ENCODE data around the gene DDX23. TPM values are rescaled to one million over a fixed set of nuclear protein-coding genes. Genes with fewer than 3 reads are reported as not detected.
A peak's percentile ranks its signal among the peaks of the same experiment; 100 is the strongest.

The DDX23 gene
- total RNA-seq, 1 donor = 64.3 TPM

- DNase-seq (ENCODE audit: low read depth) = no peak
- no peak for TF ChIP-seq CTCF (IDR thresholded peaks at IDR 0.05; ENCODE audit: insufficient read depth, low read depth, low read length)
- H3K4me3 ChIP-seq (ENCODE audit: low read depth, low read length) = no peak overlapping the region
Measured at GRCh38 chr12:48782457-48783395, 69.2 kb downstream of the DDX23 start.

- DNase-seq (ENCODE audit: low read depth) = no peak
- no peak for TF ChIP-seq CTCF (IDR thresholded peaks at IDR 0.05; ENCODE audit: insufficient read depth, low read depth, low read length)
- H3K4me3 ChIP-seq (ENCODE audit: low read depth, low read length) = no peak overlapping the region
Measured at GRCh38 chr12:48781750-48782456, 70.1 kb downstream of the DDX23 start.

GRCh38 chr12:48780381-48781025 lies 71.5 kb downstream of the DDX23 start:
- no peak for TF ChIP-seq CTCF (IDR thresholded peaks at IDR 0.05; ENCODE audit: insufficient read depth, low read depth, low read length)
- no peak for DNase-seq (ENCODE audit: low read depth)
- no peak overlapping the region for H3K4me3 ChIP-seq (ENCODE audit: low read depth, low read length)

- TF ChIP-seq CTCF (IDR thresholded peaks at IDR 0.05; ENCODE audit: insufficient read depth, low read depth, low read length) = no peak
Measured at GRCh38 chr12:48779869-48780268, 72.1 kb downstream of the DDX23 start.

More at GRCh38 chr12:48779869-48780268, 72.1 kb downstream of the DDX23 start:
- no peak overlapping the region for H3K4me3 ChIP-seq (ENCODE audit: low read depth, low read length)
- DNase-seq (ENCODE audit: low read depth) = peak; percentile 60

Small RNA genes lying within 50 kb of the gene (small RNA-seq; reads per million reads assigned to genes)
- gene RF00019 (not detected), gene RNU6-600P (not detected)

Other genes starting within 250 kb of the DDX23 start
- 55.4 and 60.5 TPM in 2 replicates for gene KANSL2, start 169.9 kb downstream of the DDX23 start, total RNA-seq
- 21.9 and 46.6 TPM in 2 replicates for gene CCNT1, start 135.5 kb downstream of the DDX23 start, total RNA-seq
- gene ADCY6, start 63.1 kb downstream of the DDX23 start, total RNA-seq = 39.6 and 47.1 TPM in 2 replicates
- 29.8 and 30.3 TPM in 2 replicates for gene CACNB3, start 33.7 kb downstream of the DDX23 start, total RNA-seq
- gene RND1, start 13.7 kb upstream of the DDX23 start, total RNA-seq = under 0.01 TPM in 1 of 2 replicates, not detected in the other
- 21.9 and 25.5 TPM in 2 replicates for gene FKBP11, start 73.3 kb upstream of the DDX23 start, total RNA-seq
- 49.3 and 68.2 TPM in 2 replicates for gene ARF3, start 105.3 kb upstream of the DDX23 start, total RNA-seq
- gene WNT10B, start 119.6 kb upstream of the DDX23 start, total RNA-seq = not detected in 2 replicates
- not detected in 2 replicates for gene WNT1, start 126.2 kb upstream of the DDX23 start, total RNA-seq
- under 0.01 and 0.32 TPM in 2 replicates for gene DDN, start 147.2 kb upstream of the DDX23 start, total RNA-seq
- 61.2 and 62.2 TPM in 2 replicates for gene PRKAG1, start 166.6 kb upstream of the DDX23 start, total RNA-seq
- 32.2 and 37.1 TPM in 2 replicates for gene KMT2D, start 208.6 kb upstream of the DDX23 start, total RNA-seq
- gene RHEBL1, start 217.8 kb upstream of the DDX23 start, total RNA-seq = 0.64 and 0.86 TPM in 2 replicates
- not detected in 2 replicates for gene DHH, start 242.6 kb upstream of the DDX23 start, total RNA-seq

Data from fibroblast of villous mesenchyme (primary cell).